AML-193 (cell line): ENCODE measurements around the gene CLEC4E.
A peak's percentile ranks its signal among the peaks of the same experiment; 100 is the strongest.
"Not testable (repeated sequence)": the region's sequence is repeated elsewhere in the genome, so short reads cannot be mapped to it uniquely, and the experiment has no call there.

Source experiments
- DNase-seq, 2 experiments: peaks; one replicate each; lab custom pipeline; 2025; lab: John Stamatoyannopoulos, UW

Gene CLEC4E, protein sequence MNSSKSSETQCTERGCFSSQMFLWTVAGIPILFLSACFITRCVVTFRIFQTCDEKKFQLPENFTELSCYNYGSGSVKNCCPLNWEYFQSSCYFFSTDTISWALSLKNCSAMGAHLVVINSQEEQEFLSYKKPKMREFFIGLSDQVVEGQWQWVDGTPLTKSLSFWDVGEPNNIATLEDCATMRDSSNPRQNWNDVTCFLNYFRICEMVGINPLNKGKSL

DNA sequence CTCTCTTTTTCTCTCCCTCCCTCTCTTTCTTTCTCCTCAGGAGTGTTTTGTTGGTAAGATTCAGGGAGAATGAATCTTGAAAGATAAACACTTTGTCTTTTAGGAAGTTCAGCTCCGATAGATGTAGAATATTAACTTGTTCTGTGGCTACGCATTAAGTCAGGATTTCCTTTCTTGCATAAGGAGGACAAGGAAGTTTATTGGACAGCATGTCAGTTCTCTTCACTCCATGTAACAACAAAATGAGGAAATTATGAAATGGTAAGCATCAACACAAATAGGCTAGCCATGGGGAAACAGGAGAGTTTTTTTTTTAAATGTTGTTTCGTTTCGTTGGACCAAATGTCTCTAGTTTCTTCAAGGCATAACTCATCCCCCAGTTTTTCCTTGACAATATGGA is at the start of gene CLEC4E:
Gene CLEC4E, minus strand, starts transcription at position 75 of the 400 bp plus-strand sequence. CDS start 108 bp downstream, outside the sequence.
- peak; percentile 15 to 24 for DNase-seq

DNA sequence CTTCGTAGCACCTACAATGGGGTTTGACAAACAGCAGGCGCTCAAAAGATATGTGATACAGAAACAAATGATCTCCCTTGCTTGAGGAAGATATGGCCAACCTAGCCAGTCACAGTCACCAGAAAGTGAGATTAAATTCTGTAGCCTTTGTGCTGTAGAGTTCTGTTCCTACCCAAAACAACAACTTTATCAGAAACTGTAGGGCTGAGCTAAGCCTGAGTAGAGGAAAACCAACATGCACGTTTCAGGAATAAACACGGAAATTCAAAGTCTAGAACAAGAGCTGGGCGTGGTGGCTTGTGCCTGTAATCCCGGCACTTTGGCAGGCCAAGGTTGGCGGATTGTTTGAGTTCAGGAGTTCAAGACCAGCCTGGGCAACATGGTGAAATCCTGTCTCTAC is 49.0 kb upstream of the CLEC4E start:
- no peak for DNase-seq

DNA sequence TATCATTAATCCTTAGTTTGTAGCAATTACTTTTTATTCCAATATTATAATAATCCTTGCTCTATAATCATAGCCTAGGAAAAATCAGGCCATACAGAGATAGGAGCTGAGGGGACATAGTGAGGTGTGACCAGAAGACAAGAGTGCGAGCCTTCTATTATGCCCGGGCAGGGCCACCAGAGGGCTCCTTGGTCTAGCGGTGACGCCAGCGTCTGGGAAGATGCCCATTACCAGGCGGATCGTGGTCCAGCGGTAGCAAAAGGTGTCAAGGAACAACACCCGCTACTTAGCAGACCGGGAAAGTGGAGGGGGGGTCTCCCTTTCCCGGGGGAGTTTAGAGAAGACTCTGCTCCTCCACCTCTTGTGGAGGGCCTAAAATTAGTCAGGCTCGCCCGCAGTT is 43.8 kb upstream of the CLEC4E start:
- DNase-seq = not testable (repeated sequence)

DNA sequence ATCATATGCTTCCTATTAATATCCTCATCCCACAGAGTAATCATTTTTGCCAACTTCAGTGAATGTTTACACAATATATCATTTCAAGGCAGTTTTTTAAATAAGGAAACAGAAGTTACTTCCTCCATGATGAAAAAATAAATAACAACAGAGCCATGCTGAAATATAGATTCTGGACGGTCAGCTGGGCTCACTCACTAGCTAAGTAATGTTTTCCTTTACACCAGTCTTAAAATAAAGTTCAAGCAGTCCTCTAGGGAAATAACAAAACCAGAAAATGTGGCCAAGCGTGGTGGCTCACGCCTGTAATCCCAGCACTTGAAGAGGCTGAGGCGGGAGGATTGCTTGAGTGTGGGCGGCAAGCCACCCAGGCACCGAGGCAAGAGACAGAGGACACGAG is 43.3 kb upstream of the CLEC4E start:
- DNase-seq = no peak

DNA sequence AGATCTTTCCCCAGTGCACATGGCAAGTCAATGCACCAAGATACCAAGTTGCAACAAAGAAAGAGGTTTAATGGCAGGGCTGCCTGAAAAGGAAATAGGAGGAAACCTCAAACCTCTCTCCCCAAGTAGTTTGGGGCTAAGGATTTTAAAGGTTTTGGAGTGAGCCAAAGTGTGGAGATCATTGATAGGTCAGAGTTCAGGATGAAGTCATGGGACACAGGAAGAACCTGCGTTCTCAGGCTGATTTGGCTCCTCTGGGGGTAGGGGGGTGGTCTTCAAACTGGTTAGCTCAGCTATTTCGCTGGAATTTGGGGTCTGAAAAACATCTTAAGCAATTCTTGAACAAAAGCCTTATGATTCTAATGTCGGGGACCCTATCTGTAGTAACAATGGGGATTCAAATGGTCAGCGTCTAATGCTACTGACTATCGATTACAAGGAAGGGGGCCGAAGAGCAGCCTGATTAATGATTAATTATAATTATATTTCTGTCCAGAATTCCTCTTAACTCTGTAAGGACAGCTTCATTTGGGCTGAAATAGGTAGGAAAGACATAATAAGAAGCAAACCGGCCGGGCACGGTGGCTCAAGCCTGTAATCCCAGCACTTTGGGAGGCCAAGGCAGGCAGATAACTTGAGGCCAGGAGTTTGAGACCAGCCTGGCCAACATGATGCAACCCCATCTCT is 40.5 kb upstream of the CLEC4E start:
- DNase-seq = no peak

DNA sequence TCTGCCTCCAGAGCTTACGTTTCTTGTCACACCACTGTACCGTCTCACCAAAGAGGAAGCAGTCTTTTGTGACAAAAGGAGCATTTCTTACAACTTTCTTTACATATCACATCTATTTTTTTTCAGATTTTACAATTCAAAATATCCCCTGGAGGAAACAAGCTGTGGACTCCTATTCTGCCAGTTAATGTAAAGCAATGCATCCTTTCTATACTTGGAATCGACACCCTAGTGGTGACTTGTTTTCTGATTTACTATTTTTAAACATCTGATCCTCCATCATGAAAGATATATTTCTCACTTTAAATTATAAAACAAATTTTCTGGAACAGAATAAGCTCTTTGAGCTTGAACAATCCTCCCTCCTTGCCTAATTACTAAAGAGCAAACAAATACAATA is 37.2 kb upstream of the CLEC4E start:
- DNase-seq = no peak

DNA sequence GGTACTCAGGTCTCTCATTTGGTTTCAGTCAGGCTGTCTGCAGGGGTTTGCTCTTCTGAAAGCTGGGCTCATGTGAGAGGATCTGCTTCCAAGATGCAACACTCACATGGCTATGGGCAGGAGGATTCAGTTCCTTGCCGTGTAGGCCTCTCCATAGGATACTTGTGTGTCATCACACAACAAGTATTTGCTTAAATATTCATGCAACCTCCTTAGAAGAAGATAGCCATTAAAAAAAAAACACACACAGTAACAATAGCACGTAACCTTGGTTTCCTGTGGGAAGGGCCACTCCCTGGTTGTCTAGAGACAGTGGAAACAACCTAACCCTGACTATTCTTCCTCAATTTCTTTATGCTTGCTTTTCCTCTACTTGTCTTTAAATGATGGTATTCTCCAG is 31.8 kb upstream of the CLEC4E start:
- peak; percentile 37 to 43 for DNase-seq

DNA sequence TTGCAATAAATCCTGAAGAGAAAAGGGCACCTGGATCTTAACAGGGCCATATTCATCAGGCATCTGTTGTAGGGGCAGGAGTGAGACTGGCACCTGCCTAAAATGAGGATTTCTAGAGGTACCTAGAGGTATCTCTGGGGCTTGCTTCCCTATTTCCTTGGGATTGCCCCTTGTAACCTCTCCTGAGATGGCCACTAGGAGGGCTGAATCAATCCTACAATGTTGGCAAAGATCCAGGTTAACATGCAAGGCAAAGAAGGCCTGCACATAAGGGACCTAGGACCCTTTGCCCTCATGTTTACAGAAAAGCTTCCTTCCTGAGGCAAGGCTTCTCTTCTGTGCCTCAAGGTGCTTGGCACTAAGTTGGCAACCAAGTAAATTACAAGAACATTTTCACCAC is 25.8 kb upstream of the CLEC4E start:
- DNase-seq = no peak

DNA sequence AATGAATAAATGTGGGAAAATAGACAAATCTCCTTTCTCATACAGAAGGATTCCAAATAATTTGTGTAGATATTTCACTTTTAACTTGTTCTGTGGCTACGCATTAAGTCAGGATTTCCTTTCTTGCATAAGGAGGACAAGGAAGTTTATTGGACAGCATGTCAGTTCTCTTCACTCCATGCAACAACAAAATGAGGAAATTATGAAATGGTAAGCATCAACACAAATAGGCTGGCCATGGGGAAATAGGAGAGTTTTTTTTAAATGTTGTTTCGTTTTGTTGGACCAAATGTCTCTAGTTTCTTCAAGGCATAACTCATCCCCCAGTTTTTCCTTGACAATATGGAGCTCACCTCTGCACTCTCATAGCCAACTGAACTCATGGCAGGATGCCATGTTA is 25.3 kb upstream of the CLEC4E start:
- DNase-seq = peak; percentile 11 to 20

DNA sequence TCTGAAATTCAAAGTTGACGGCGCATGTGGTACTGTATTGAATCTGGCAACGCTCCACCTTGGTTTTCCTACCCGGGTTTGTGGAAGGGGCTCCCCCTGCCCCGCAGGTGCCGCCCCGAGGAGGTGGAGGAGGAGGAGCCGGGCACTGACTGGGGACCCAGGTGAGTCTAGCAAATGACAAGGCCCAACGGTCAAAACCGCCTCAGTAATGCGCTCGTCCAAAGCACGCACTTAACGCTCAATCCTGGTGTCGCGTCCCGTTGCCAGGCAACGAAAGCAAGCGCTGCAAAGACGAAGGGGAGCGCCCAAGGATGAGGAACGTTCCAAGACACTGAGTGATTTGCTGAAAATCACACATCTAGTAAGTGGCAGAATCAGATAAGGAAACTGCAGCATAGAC is 24.0 kb upstream of the CLEC4E start:
- no peak for DNase-seq

DNA sequence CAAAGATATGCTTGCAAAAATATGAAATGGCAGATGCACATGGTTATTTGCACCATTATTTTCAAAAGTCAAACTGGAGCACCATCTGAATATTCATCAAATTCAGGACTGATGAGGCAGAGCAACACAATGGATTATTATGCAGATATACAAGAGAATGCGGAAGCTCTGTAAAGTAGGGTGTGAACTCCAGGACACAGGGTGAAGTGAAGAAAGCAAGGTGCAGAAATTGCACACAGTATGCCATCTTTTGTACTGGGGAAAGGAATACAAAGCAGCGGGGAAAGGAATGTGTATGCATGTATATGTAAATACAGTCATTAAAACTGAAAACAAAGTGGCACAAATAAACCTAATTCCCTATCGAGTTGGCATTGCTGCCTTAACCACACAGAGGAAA is 22.7 kb upstream of the CLEC4E start:
- DNase-seq = no peak

DNA sequence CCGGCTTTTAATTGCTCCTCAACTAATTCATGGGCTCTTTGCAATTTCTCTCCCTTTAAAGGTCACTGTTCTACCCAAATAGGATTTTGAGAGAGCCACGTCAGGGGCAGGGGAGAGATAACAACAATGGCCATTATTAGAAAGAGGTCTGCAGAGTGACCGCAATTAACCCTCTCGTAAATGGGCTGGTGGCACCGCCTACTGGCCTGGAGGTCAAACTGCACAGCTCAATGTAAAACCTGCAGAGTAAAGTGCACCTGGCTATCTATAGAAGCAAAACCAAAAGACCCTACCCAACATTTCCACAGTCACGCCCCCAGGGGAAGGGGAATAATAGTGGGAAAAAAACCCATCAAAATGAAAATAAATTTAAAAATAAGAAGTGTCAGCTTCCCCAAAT is 21.6 kb upstream of the CLEC4E start:
- DNase-seq = no peak

DNA sequence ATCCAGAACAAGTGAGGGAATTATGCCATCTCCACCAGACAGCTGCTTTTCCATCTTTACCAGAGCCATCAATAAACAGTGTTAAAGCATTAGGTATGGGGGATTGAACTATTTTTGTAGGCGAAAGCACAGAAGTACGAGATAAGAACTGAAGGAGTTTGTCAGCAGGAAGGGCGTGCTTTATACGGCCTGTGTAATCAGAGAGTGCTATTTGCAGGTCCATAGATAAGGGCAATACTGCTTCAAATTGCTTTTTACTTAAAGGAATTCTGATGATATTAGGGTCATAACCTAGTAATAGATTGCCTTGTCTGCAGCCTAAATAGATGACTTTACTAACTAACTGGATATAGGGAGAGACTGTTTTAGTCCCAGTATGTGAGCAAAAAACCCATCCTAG is 20.3 kb upstream of the CLEC4E start:
- no peak for DNase-seq

DNA sequence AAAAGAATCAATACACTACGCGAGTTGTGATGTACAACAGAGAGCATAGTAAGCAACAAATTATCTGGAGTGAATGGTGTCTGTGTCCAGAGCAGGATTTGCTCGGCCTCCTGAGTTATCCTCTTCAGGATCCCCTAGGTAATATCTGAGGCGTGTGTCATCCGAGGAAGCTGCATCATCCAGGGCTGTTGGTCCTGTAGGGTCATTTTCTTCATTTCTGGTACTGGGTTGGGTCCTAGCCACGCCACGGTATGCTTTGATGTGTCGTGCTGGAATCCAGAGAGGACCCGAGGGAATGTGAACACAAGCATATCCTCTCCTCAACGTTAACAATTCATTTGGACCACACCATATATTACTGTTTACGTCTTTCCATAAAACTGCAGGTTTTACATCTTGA is 19.0 kb upstream of the CLEC4E start:
- no peak for DNase-seq

DNA sequence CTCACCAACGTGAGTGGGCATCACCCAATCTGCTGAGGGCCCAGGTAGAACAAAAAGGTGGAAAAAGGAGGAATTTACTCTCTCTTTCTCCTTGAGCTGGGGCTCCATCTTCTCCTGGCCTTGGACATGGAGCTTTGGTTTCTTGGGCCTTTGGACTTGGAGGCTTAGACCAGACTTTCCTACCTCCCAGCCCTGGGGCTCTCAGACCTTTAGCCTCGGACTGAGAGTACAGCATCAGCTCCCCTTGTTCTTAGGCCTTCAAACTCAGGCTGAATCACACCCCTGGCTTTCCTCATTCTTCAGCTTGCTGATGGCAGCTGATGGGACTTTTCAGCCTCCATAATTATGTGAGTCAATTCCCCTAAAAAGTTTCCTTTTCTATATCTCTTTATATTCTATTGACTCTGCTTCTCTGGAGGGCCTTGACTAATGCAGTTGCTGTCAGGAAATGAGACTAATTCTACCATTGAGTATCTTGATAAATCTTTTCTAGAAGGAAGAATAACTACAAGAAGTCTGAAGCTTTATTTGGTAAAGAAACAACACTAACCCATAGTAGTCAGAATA is 15.9 kb upstream of the CLEC4E start:
- no peak for DNase-seq

DNA sequence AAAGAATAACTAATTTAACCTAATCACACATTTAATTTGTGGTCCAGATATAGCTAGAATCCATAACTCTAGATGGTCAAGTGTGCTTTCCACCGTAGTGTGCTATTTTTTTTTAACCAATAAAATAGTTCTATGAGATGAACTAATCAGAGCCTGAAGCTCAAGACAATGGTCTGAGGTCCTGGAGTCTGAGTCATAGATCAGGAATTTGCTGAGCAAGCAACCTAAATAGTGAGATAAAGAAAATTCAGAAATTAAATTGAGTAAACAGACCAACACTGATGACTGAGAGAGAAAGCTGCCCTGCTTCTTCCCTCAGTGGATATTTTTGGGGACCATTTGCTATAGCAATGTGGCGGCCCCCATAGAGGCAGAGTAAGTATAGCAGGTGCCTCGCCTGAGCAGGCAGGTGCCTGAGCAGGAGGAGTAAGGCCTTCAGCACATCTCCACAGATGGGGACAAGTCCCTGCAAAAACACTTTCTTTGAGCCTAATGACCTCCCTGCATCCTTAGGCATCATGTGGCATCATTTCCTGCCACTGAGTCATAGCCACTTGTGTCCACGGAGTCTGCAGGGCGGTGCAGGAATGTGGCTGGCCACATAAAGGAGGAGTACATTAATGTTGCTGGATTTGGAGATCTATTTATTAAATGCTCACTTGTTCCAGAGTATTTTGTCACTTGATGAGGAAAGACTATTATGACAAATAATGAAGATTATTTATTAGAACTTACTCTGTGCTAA is 13.9 kb upstream of the CLEC4E start:
- DNase-seq = no peak

DNA sequence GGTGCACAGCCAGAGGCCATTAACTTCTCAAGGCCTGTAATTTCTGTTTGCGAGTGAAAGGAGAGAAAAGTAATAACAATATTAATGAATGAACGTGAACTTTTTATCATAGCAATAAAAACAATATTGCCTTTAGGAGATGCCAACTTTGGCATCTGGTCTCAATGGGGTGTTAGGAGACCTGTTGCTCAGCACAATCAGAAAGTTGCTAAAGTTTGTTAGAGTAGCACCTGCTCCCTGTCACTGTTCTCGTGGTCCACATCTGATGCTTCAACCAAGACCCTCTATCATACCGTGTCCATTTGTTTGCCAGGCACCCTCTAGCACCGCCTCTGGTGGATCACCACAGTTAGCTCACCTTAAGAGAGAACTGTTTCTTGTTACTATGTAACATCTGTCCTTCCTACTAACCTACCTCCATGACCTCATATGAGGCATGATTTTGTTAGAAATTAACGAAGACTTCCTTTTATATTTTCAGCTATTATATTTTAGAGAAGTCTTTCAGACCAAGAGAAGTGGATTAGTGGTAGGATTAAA is 12.5 kb upstream of the CLEC4E start:
- no peak for DNase-seq

DNA sequence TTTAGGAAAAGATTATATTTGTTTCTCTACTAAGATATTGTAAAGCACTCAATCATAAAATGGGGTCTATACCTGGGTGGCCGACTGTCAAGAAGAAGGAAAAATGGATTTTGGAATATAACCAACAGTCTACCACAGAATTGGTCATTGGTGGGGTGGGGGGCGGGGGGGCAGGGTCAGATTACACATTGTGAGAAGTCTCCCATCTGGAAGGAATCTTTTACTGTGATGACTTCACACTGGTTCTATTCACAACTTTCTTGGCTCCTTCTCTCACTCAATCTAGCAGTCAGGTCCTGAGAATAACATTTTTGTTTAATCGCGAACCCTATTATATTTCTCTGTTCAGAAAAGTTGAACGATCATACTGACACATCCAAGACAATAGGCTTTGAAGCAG is 8.7 kb upstream of the CLEC4E start:
- no peak for DNase-seq

DNA sequence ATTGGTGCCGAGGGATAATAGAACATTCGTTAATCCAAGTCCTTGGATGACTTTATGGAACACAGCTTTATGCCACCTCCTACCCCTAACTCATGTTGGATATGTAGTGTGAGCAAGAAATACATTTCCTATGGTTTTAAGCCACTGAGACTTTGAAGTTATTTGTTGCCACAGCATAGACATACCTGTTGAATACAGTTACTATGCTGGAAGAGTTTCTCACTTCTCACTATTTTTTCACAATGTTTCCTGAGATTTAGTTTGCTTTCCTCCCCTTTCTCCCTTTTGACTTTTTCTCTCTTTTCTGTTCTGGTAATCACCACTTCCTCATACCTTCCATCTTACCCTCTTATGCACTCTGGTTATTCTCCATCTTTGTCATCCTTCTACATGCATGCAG is 7.5 kb upstream of the CLEC4E start:
- DNase-seq = no peak

DNA sequence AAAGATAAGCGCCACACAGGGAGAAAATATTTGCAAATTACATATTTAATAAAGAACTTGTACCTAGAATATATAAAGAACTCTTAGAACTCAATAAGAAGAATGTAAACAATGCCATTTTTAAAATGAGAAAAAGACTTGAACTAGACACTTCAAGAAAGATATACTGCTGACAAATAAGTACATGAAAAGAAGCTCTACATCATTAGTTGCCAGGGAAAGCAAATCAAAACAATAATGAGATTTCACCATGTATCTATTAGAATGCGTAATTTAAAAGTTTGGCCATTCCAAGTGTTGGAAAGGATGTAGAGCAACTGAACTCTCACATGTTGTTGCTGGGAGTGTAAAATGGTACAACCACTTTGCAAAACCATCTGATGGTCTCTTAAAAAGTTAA is 6.9 kb upstream of the CLEC4E start:
- DNase-seq = no peak

DNA sequence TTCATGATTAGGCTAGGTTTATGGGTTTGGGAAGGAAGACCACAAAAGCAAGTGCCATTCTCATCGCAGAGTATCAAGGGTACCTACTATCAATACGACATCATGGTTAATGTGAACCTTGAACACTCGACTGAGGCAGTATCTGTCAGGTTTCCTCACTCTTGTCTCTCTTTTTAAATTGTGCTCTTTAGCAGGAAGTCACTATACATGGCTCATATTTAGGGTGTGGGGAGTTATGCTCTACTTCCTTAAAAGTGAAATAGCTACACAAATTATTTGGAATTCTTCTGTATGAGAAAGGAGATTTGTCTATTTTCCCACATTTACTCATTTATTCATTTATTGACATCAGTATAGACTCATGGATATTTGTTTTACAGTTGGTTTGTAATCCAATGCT is 5.9 kb upstream of the CLEC4E start:
- peak in 1 of 2 experiments; percentile 3 for DNase-seq

DNA sequence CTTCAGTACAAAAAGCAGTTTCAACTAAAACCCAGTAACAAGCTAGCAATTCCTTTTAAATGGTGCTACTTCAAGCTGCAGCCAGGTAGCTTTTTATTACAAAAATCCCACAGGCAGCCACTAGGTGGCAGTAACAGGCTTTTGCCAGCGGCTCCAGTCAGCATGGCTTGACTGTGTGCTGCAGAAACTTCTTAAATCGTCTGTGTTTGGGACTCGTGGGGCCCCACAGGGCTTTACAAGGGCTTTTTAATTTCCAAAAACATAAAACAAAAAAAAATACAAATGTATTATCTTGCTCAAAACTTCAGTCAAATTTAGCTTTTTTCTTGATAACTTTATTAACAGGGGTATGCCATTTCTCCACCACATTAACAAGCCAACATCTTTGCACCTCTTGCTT is 3.6 kb upstream of the CLEC4E start:
- peak; percentile 54 to 55 for DNase-seq

DNA sequence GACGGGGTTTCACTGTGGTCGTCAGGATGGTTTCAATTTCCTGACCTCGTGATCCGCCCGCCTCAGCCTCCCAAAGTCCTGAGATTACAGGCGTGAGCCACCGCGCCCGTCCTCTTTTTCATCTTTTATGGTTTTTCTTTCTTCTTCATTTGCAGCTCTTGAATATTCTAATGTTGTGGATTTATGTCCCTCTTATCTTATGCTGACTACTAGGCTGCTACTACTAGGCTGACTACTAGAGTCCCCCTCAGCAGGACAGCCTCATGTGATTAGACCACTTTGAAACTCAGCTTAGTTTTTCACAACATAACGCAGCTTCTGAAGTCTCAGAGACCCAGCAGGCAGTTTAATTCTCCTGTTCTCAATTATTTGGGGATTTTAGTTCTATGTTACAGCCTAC is 857 bp upstream of the CLEC4E start:
- DNase-seq = no peak
